GM19043 (cell line): Measurements from ENCODE around the gene SLC9A3.

Source experiments
- ATAC-seq: cut with Tn5 transposase; IDR thresholded peaks from one replicate; pipeline ENCODE4 v1.9.1; 2021; ENCODE audit warnings: low read depth; ENCODE audit not compliant: unreplicated experiment

SLC9A3 gene

GRCh38 chr5:539469-540070 is 15.3 kb upstream of the SLC9A3 start:
- ATAC-seq = no peak

- ATAC-seq = no peak
Measured at GRCh38 chr5:538801-539468, 14.7 kb upstream of the SLC9A3 start.

- ATAC-seq = no peak
Measured at GRCh38 chr5:538271-538771, 14.1 kb upstream of the SLC9A3 start.

- no peak for ATAC-seq
Measured at GRCh38 chr5:537621-538071, 13.4 kb upstream of the SLC9A3 start.

- no peak for ATAC-seq
Measured at GRCh38 chr5:537098-537497, 12.8 kb upstream of the SLC9A3 start.

- ATAC-seq = no peak
Measured at GRCh38 chr5:535846-536698, 11.8 kb upstream of the SLC9A3 start.

GRCh38 chr5:534743-535671 is 10.8 kb upstream of the SLC9A3 start:
- ATAC-seq = no peak

GRCh38 chr5:533955-534742 is 9.9 kb upstream of the SLC9A3 start:
- ATAC-seq = no peak

GRCh38 chr5:533243-533954 is 9.2 kb upstream of the SLC9A3 start:
- no peak for ATAC-seq

GRCh38 chr5:532521-533242 is 8.4 kb upstream of the SLC9A3 start:
- no peak for ATAC-seq

GRCh38 chr5:531749-532315 is 7.6 kb upstream of the SLC9A3 start:
- no peak for ATAC-seq

GRCh38 chr5:531101-531748 is 7.0 kb upstream of the SLC9A3 start:
- ATAC-seq = no peak

- ATAC-seq = no peak
Measured at GRCh38 chr5:530001-530955, 6.0 kb upstream of the SLC9A3 start.

GRCh38 chr5:528629-529511 is 4.6 kb upstream of the SLC9A3 start:
- ATAC-seq = no peak
